ENCODE data around the gene PEF1.

DNA sequence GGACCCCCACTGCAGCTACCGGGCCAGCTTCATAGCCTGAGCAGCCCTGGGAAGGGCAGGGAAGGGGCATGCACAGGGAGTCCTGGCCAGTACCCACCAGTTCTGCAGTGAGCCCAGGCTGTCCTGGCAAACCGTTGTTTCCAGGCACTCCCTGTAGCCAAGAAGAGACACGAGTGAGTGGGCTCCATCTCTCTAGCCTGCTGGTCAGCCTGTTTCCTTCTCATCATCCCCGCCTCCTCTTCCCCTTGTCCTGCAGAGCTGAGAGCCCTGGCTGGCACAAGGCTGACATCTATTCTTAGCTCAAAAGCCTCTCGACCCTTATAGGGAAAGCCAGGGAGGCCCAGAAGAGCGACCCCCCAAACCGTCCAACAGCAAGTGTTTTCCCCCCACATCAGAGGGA, 30.5 kb upstream of the PEF1 start:
- TF ChIP-seq, protein P1, sequence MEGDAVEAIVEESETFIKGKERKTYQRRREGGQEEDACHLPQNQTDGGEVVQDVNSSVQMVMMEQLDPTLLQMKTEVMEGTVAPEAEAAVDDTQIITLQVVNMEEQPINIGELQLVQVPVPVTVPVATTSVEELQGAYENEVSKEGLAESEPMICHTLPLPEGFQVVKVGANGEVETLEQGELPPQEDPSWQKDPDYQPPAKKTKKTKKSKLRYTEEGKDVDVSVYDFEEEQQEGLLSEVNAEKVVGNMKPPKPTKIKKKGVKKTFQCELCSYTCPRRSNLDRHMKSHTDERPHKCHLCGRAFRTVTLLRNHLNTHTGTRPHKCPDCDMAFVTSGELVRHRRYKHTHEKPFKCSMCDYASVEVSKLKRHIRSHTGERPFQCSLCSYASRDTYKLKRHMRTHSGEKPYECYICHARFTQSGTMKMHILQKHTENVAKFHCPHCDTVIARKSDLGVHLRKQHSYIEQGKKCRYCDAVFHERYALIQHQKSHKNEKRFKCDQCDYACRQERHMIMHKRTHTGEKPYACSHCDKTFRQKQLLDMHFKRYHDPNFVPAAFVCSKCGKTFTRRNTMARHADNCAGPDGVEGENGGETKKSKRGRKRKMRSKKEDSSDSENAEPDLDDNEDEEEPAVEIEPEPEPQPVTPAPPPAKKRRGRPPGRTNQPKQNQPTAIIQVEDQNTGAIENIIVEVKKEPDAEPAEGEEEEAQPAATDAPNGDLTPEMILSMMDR (IDR thresholded peaks at IDR 0.05): no peak
- TF ChIP-seq POLR2A (IDR thresholded peaks at IDR 0.05): no peak
- TF ChIP-seq EP300 (IDR thresholded peaks at IDR 0.05): no peak

All from ovary (tissue), 3 donors.